HCT116 (cell line): Measurements from ENCODE around the gene TMTC1. TPM values are rescaled to one million over a fixed set of nuclear protein-coding genes. Genes with fewer than 3 reads are reported as not detected.

Experiments
- ATAC-seq: fragments of 200-7000 bp; cut with Tn5 transposase; 2 replicates; pipeline ENCODE4 v1.9.1; 2020; ENCODE audit warnings: mild to moderate bottlenecking, moderate library complexity
- BruUV-seq: library from RNA; stranded (reverse); fragments of 400-500 nt; replicated peaks from 2 replicates; lab custom pipeline; 2021; lab: Mats Ljungman, UMichigan
- CTCF ChIA-PET: fragments of 300-600 bp; sonication (Branson Sonifier 250); formaldehyde crosslinking; loops from one replicate; lab custom pipeline; 2021; ENCODE audit warnings: antibody characterized with exemption; lab: Charles Lee
- POLR2A ChIA-PET: fragments of 300-600, 350-600 bp; sonication (Branson Sonifier 250); formaldehyde crosslinking; loops from one replicate; lab custom pipeline; 2021; ENCODE audit warnings: antibody characterized with exemption; lab: Charles Lee
- RAD21 ChIA-PET, 2 experiments: fragments of 300-600 bp; sonication (Branson Sonifier 250); formaldehyde crosslinking; loops; one replicate each; lab custom pipeline; 2023; ENCODE audit warnings: low total read pairs in 2 of 2; ENCODE audit not compliant: uncharacterized antibody in 2 of 2, unreplicated experiment in 2 of 2, low non-redundant PET in 1 of 2; lab: Charles Lee
- DNase-seq: peaks from one replicate; pipeline ENCODE4 v3.0.0-alpha.2; 2010; ENCODE audit warnings: low read depth, low spot score
- H2AFZ ChIP-seq: fragments of 200-600 bp; shearing (Covaris generic), sonication (generic); 2 replicates; pipeline ENCODE4 v1.6.1; 2017; ENCODE audit warnings: low read depth, mixed run types, mixed read lengths, antibody characterized with exemption, low read length; ENCODE audit not compliant: poor library complexity, severe bottlenecking
- H3K27ac ChIP-seq: 2 replicates; pipeline ENCODE4 v1.5.1; 2012; ENCODE audit warnings: low read depth, low read length
- H3K27me3 ChIP-seq: fragments of 200-600 bp; sonication (generic); 2 replicates; pipeline ENCODE4 v1.6.1; 2016; ENCODE audit warnings: mixed run types, low read length, mixed read lengths; ENCODE audit not compliant: insufficient read depth
- H3K36me3 ChIP-seq, 2 experiments: fragments of 200-500 bp in 1 of 2; fragments of 200-600 bp in 1 of 2; sonication (Bioruptor generic) in 1 of 2; sonication (generic) in 1 of 2; 2 replicates each; pipeline versions ENCODE4 v1.5.1 to v1.6.1; 2014 to 2016; ENCODE audit warnings: low read length in 2 of 2, inconsistent platforms in 1 of 2, mixed read lengths in 1 of 2, mixed run types in 1 of 2; ENCODE audit not compliant: insufficient read depth in 2 of 2, control insufficient read depth in 1 of 2
- H3K4me1 ChIP-seq, 2 experiments: fragments of 200-600 bp in 1 of 2; sonication (generic) in 1 of 2; 2 replicates each; pipeline versions ENCODE4 v1.5.1 to v1.6.1; 2012 to 2017; ENCODE audit warnings: low read length in 2 of 2, inconsistent platforms in 1 of 2, mild to moderate bottlenecking in 1 of 2, mixed read lengths in 1 of 2, mixed run types in 1 of 2, moderate library complexity in 1 of 2; ENCODE audit not compliant: insufficient read depth in 2 of 2, control insufficient read depth in 1 of 2
- H3K4me2 ChIP-seq: fragments of 200-600 bp; sonication (generic); 2 replicates; pipeline ENCODE4 v1.6.1; 2017; ENCODE audit warnings: mixed run types, low read length, mixed read lengths
- H3K4me3 ChIP-seq, 2 experiments: fragments of 200-600 bp in 1 of 2; sonication (generic) in 1 of 2; replicated peaks in 1 of 2; 2 replicates each; pipeline ENCODE4 v1.5.1; 2011 to 2016; ENCODE audit warnings: low read length in 2 of 2, control low read depth in 1 of 2, low read depth in 1 of 2, mild to moderate bottlenecking in 1 of 2, mixed read lengths in 1 of 2, mixed run types in 1 of 2
- H3K79me2 ChIP-seq: fragments of 200-600 bp; sonication (generic); 2 replicates; pipeline ENCODE4 v1.6.1; 2017; ENCODE audit warnings: mild to moderate bottlenecking, mixed run types, low read length, moderate library complexity, mixed read lengths; ENCODE audit not compliant: insufficient read depth
- H3K9ac ChIP-seq: fragments of 200-600 bp; sonication (generic); 2 replicates; pipeline ENCODE4 v1.6.1; 2016; ENCODE audit warnings: low read length, mixed read lengths
- H3K9me2 ChIP-seq: fragments of 200-600 bp; sonication (generic), shearing (Covaris generic); 2 replicates; pipeline ENCODE4 v1.6.1; 2017; ENCODE audit warnings: mixed run types, mild to moderate bottlenecking, moderate library complexity; ENCODE audit not compliant: insufficient read depth
- H3K9me3 ChIP-seq, 2 experiments: fragments of 200-500 bp in 1 of 2; fragments of 200-600 bp in 1 of 2; sonication (Bioruptor generic) in 1 of 2; sonication (generic) in 1 of 2; 2 replicates each; pipeline ENCODE4 v1.6.1; 2014 to 2017; ENCODE audit warnings: low read length in 2 of 2, mixed read lengths in 2 of 2, inconsistent platforms in 1 of 2, low read depth in 1 of 2, mild to moderate bottlenecking in 1 of 2, mixed run types in 1 of 2, moderate library complexity in 1 of 2; ENCODE audit not compliant: control insufficient read depth in 1 of 2, insufficient read depth in 1 of 2
- H4K20me1 ChIP-seq: fragments of 200-600 bp; sonication (generic), shearing (Covaris generic); 2 replicates; pipeline ENCODE4 v1.6.1; 2017; ENCODE audit warnings: mixed run types, mild to moderate bottlenecking, moderate library complexity; ENCODE audit not compliant: insufficient read depth
- CBX3 ChIP-seq: IDR thresholded peaks from 2 replicates; pipeline ENCODE4 v1.6.1; 2012; ENCODE audit warnings: low read depth
- CEBPB ChIP-seq: IDR thresholded peaks from 2 replicates; pipeline ENCODE4 v1.6.1; 2012; ENCODE audit warnings: low read depth
- EGR1 ChIP-seq: IDR thresholded peaks from 2 replicates; pipeline ENCODE4 v1.6.1; 2012; ENCODE audit warnings: low read depth
- ELF1 ChIP-seq: IDR thresholded peaks from 2 replicates; pipeline ENCODE4 v1.6.1; 2012; ENCODE audit warnings: low read depth, borderline replicate concordance
- EZH2phosphoT487 ChIP-seq: fragments of 200-600 bp; IDR thresholded peaks from 2 replicates; pipeline ENCODE4 v1.6.1; 2018; ENCODE audit warnings: antibody characterized with exemption, borderline replicate concordance
- JUND ChIP-seq: IDR thresholded peaks from 2 replicates; pipeline ENCODE4 v1.6.1; 2012
- POLR2A ChIP-seq: IDR thresholded peaks from 2 replicates; pipeline ENCODE4 v1.7.0; 2011; ENCODE audit warnings: borderline replicate concordance; ENCODE audit not compliant: insufficient read depth, insufficient read length; ENCODE audit errors: extremely low read depth
- POLR2AphosphoS5 ChIP-seq: IDR thresholded peaks from 2 replicates; pipeline ENCODE4 v1.6.1; 2011; ENCODE audit warnings: mild to moderate bottlenecking, low read depth, low read length, moderate library complexity
- RAD21 ChIP-seq: IDR thresholded peaks from 2 replicates; pipeline ENCODE4 v1.6.1; 2012; ENCODE audit warnings: low read depth, mild to moderate bottlenecking
- SP1 ChIP-seq: IDR thresholded peaks from 2 replicates; pipeline ENCODE4 v1.6.1; 2012; ENCODE audit warnings: low read depth
- YY1 ChIP-seq: IDR thresholded peaks from 2 replicates; pipeline ENCODE4 v1.6.1; 2011; ENCODE audit warnings: low read length, low read depth, moderate library complexity, mild to moderate bottlenecking; ENCODE audit not compliant: insufficient replicate concordance; ENCODE audit errors: extremely low read depth
- ZFX ChIP-seq: fragments of 450-650 bp; IDR thresholded peaks from 2 replicates; pipeline ENCODE4 v1.6.1; 2017
- ZNF274 ChIP-seq: fragments of 200-500 bp; sonication (Bioruptor generic); IDR thresholded peaks from 2 replicates; pipeline ENCODE4 v1.6.1; 2014; ENCODE audit warnings: mild to moderate bottlenecking, low read depth, low read length, inconsistent platforms
- intact Hi-C: fragments of 100-400 bp; cut with micrococcal nuclease; formaldehyde crosslinking; loops from 2 replicates; pipeline ENCODE4 v1.10.0; 2022
- total RNA-seq: library from RNA; stranded (reverse); gene quantifications from one replicate; pipeline ENCODE4 v1.2.1, GENCODE V29; 2021; ENCODE audit not compliant: unreplicated experiment
- TF ChIP-seq, protein P1 (sequence below): IDR thresholded peaks from 2 replicates; pipeline ENCODE4 v1.6.1; 2011; ENCODE audit warnings: mild to moderate bottlenecking, low read length, moderate library complexity; ENCODE audit not compliant: insufficient replicate concordance; ENCODE audit errors: extremely low read depth
- TF ChIP-seq, protein P2 (sequence below): IDR thresholded peaks from 2 replicates; pipeline ENCODE4 v1.6.1; 2012; ENCODE audit warnings: low read depth
- TF ChIP-seq, protein P3 (sequence below): IDR thresholded peaks from 2 replicates; pipeline ENCODE4 v1.6.1; 2012
- TF ChIP-seq, protein P4 (sequence below), 3 experiments: fragments of 200-600 bp in 1 of 3; sonication (generic) in 1 of 3; IDR thresholded peaks in 2 of 3; conservative IDR thresholded peaks in 1 of 3; 2 replicates each; pipeline ENCODE4 v1.5.1; 2012 to 2017; ENCODE audit warnings: low read depth in 2 of 3, low read length in 2 of 3, antibody characterized with exemption in 1 of 3, borderline replicate concordance in 1 of 3, control low read depth in 1 of 3, mild to moderate bottlenecking in 1 of 3, mixed read lengths in 1 of 3, mixed run types in 1 of 3, moderate library complexity in 1 of 3; ENCODE audit not compliant: insufficient read depth in 1 of 3

The TMTC1 gene
- total RNA-seq, 1 experiment from 2014 or later, result 2.0 TPM

DNA sequence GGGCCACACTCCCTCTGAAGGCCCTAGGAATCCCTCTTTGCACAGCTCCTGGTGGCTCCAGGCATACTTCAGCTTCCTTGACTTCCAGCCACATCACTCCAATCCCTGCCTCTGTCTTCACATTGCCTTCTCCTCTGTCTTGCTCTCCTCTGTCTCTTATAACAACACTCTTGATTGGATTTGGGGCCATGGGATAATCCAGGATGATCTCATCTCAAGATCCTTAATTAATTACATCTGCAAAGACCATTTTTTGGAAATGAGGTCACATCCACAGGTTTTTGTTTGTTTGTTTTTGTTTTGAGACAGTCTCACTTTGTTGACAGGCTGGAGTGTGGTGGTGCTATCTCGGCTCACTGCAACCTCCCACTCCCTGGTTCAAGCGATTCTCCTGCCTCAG, 88.7 kb downstream of the TMTC1 start:
- intact Hi-C loops, result loop anchor here (10.0 kb wide), 1 partner anchor 820 kb away; no protein-coding TSS in a partner anchor
- H3K4me3 ChIP-seq, result no peak overlapping the region
- H3K79me2 ChIP-seq, result no peaks in the 10 kb centered on the region
- no peak overlapping the region for H3K27ac ChIP-seq
- TF ChIP-seq POLR2AphosphoS5, result no peak
- no peak for TF ChIP-seq EGR1
- no peak for TF ChIP-seq SP1
- TF ChIP-seq RAD21, result no peak
- no peak for TF ChIP-seq ZFX
- no peak for TF ChIP-seq YY1
- no peak for TF ChIP-seq CEBPB
- no peak for TF ChIP-seq EZH2phosphoT487
- TF ChIP-seq, protein P1, sequence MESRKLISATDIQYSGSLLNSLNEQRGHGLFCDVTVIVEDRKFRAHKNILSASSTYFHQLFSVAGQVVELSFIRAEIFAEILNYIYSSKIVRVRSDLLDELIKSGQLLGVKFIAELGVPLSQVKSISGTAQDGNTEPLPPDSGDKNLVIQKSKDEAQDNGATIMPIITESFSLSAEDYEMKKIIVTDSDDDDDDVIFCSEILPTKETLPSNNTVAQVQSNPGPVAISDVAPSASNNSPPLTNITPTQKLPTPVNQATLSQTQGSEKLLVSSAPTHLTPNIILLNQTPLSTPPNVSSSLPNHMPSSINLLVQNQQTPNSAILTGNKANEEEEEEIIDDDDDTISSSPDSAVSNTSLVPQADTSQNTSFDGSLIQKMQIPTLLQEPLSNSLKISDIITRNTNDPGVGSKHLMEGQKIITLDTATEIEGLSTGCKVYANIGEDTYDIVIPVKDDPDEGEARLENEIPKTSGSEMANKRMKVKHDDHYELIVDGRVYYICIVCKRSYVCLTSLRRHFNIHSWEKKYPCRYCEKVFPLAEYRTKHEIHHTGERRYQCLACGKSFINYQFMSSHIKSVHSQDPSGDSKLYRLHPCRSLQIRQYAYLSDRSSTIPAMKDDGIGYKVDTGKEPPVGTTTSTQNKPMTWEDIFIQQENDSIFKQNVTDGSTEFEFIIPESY, result no peak
- TF ChIP-seq, protein P2, sequence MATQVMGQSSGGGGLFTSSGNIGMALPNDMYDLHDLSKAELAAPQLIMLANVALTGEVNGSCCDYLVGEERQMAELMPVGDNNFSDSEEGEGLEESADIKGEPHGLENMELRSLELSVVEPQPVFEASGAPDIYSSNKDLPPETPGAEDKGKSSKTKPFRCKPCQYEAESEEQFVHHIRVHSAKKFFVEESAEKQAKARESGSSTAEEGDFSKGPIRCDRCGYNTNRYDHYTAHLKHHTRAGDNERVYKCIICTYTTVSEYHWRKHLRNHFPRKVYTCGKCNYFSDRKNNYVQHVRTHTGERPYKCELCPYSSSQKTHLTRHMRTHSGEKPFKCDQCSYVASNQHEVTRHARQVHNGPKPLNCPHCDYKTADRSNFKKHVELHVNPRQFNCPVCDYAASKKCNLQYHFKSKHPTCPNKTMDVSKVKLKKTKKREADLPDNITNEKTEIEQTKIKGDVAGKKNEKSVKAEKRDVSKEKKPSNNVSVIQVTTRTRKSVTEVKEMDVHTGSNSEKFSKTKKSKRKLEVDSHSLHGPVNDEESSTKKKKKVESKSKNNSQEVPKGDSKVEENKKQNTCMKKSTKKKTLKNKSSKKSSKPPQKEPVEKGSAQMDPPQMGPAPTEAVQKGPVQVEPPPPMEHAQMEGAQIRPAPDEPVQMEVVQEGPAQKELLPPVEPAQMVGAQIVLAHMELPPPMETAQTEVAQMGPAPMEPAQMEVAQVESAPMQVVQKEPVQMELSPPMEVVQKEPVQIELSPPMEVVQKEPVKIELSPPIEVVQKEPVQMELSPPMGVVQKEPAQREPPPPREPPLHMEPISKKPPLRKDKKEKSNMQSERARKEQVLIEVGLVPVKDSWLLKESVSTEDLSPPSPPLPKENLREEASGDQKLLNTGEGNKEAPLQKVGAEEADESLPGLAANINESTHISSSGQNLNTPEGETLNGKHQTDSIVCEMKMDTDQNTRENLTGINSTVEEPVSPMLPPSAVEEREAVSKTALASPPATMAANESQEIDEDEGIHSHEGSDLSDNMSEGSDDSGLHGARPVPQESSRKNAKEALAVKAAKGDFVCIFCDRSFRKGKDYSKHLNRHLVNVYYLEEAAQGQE, result no peak
- TF ChIP-seq ZNF274, result no peak
- TF ChIP-seq, protein P3, sequence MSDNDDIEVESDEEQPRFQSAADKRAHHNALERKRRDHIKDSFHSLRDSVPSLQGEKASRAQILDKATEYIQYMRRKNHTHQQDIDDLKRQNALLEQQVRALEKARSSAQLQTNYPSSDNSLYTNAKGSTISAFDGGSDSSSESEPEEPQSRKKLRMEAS, result no peak
- TF ChIP-seq JUND, result no peak
- TF ChIP-seq CBX3, result no peak
- TF ChIP-seq POLR2A, result no peak
- TF ChIP-seq ELF1, result no peak
- TF ChIP-seq, protein P4, sequence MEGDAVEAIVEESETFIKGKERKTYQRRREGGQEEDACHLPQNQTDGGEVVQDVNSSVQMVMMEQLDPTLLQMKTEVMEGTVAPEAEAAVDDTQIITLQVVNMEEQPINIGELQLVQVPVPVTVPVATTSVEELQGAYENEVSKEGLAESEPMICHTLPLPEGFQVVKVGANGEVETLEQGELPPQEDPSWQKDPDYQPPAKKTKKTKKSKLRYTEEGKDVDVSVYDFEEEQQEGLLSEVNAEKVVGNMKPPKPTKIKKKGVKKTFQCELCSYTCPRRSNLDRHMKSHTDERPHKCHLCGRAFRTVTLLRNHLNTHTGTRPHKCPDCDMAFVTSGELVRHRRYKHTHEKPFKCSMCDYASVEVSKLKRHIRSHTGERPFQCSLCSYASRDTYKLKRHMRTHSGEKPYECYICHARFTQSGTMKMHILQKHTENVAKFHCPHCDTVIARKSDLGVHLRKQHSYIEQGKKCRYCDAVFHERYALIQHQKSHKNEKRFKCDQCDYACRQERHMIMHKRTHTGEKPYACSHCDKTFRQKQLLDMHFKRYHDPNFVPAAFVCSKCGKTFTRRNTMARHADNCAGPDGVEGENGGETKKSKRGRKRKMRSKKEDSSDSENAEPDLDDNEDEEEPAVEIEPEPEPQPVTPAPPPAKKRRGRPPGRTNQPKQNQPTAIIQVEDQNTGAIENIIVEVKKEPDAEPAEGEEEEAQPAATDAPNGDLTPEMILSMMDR (IDR thresholded peaks at IDR 0.05 in 2 of 3, conservative IDR thresholded peaks at IDR 0.05 in 1 of 3; ENCODE audit: borderline replicate concordance in 1 of 3, insufficient read depth in 1 of 3, low read depth in 2 of 3, low read length in 2 of 3), result no peak
- H3K9me3 ChIP-seq, result no peaks in the 10 kb centered on the region
- BruUV-seq, result no TSS peak
- H3K9me2 ChIP-seq, result no peaks in the 10 kb centered on the region
- ChIA-PET POLR2A (no interaction called here), RAD21 (no interaction called here), CTCF (no interaction called here)
- H3K36me3 ChIP-seq, result no peaks in the 10 kb centered on the region
- no peak overlapping the region for H3K9ac ChIP-seq
- H3K27me3 ChIP-seq, result no peaks in the 10 kb centered on the region
- DNase-seq (no peak), ATAC-seq (no peak)
- no peaks in the 10 kb centered on the region for H4K20me1 ChIP-seq
- H3K4me2 ChIP-seq, result no peak overlapping the region
- H2AFZ ChIP-seq, result no peak overlapping the region
- H3K4me1 ChIP-seq, result no peaks in the 10 kb centered on the region
